ENCODE data around the gene COG5.

COG5 gene

DNA sequence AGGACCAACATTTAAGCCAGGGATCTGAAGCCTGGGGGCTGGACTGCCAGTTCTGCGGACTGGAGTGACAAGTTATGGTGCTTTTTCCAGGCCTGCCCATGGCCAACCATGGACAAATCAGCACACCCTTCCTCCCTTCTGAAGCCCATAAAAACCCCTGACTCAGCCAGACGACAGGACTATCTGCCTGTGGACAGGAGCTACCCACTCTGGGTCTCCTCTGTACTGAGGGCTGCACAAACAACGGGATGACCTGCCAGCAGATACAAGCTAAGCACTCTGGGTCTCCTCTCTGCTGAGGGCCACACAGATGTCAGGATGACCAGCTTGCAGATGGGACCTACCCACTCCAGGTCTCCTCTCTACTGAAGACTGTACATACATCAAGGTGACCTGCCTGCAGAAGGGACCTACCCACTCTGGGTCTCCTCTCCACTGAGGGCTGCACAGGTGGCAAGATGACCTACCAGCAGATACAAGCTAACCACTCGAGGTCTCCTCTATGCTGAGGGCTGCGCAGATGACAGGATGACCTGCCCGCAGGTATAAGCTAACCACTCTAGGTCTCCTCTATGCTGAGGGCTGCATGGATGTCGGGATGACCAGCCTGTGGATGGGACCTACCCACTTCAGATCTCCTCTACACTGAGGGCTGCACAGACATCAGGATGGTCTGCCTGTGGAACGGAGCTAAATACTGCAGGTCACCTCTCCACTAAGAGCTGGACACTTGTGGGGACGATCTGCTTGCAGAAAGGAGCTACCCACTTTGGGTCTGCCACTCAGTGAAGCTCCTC is 204.0 kb downstream of the COG5 start:
- TF ChIP-seq, protein P1, sequence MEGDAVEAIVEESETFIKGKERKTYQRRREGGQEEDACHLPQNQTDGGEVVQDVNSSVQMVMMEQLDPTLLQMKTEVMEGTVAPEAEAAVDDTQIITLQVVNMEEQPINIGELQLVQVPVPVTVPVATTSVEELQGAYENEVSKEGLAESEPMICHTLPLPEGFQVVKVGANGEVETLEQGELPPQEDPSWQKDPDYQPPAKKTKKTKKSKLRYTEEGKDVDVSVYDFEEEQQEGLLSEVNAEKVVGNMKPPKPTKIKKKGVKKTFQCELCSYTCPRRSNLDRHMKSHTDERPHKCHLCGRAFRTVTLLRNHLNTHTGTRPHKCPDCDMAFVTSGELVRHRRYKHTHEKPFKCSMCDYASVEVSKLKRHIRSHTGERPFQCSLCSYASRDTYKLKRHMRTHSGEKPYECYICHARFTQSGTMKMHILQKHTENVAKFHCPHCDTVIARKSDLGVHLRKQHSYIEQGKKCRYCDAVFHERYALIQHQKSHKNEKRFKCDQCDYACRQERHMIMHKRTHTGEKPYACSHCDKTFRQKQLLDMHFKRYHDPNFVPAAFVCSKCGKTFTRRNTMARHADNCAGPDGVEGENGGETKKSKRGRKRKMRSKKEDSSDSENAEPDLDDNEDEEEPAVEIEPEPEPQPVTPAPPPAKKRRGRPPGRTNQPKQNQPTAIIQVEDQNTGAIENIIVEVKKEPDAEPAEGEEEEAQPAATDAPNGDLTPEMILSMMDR (conservative IDR thresholded peaks at IDR 0.05; ENCODE audit: low read depth), result no peak

GRCh38 chr7:107355616-107356015 is 208.1 kb downstream of the COG5 start:
- no peak for DNase-seq (ENCODE audit: low spot score)
- TF ChIP-seq, protein P1 (conservative IDR thresholded peaks at IDR 0.05; ENCODE audit: low read depth), result no peak
- CTCF ChIA-PET, result interaction anchor here (0.7 kb wide), 1 partner anchor 106 kb away, joined by 3 read pairs; no protein-coding TSS in a partner anchor

More for the DNA sequence above, 204.0 kb downstream of the COG5 start:
- DNase-seq (ENCODE audit: low spot score), result no peak
- no peak overlapping the region for H3K27ac ChIP-seq
- ChIA-PET POLR2A (ENCODE audit: low non-redundant PET) (no interaction called here), CTCF (no interaction called here)

DNA sequence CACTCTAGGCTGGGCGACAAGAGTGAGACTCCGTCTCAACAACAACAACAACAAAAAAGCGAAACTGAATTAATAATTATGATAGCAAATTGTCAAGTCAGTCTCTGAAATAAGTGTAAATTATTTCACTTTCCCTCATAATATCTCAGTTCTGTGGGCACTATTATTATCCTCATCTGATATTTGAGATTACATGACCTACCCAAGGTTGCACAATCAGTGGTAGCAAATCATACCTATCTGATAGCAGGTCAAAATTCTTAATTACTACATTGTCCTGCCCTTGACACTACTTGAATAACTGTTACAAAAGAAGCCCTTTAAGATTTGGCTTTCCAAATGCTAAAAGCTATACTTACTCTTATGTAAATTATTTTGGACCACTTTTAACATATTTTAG is 209.1 kb downstream of the COG5 start:
- ChIA-PET CTCF (no interaction called here), POLR2A (ENCODE audit: low non-redundant PET) (no interaction called here)
- TF ChIP-seq, protein P1 (conservative IDR thresholded peaks at IDR 0.05; ENCODE audit: low read depth), result no peak
- no peak overlapping the region for H3K27ac ChIP-seq
- no peak for DNase-seq (ENCODE audit: low spot score)

More at GRCh38 chr7:107355616-107356015, 208.1 kb downstream of the COG5 start:
- no peak overlapping the region for H3K27ac ChIP-seq
- POLR2A ChIA-PET (ENCODE audit: low non-redundant PET), result no interaction called here

- DNase-seq (ENCODE audit: low spot score), result no peak
- ChIA-PET POLR2A (ENCODE audit: low non-redundant PET) (no interaction called here), CTCF (no interaction called here)
- H3K27ac ChIP-seq, result no peak overlapping the region
- TF ChIP-seq, protein P1 (conservative IDR thresholded peaks at IDR 0.05; ENCODE audit: low read depth), result no peak
These were observed 210.0 kb downstream of the COG5 start for GRCh38 chr7:107353701-107354100.

DNA sequence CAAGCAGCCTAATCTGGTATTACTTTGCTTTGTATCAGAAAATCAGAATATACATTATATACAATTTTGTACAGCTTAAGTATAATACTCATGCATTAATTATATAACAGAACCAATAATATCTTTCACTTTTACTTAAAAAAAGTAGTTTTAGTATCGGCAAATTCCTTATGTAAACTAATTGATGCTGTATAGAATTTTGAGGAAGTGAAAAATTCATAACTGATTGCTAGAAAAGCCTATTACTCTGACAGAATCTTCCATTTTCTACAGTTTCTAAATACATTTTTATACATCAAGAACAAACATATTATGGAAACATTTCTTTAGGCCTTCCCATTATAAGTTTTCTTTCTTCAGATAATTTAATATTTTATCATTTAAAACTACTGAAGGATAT is 217.8 kb downstream of the COG5 start:
- POLR2A ChIA-PET (ENCODE audit: low non-redundant PET), result no interaction called here
- TF ChIP-seq, protein P1 (conservative IDR thresholded peaks at IDR 0.05; ENCODE audit: low read depth), result no peak
- H3K27ac ChIP-seq, result no peak overlapping the region
- DNase-seq (ENCODE audit: low spot score), result no peak
- CTCF ChIA-PET, result interaction anchor here (0.6 kb wide), 1 partner anchor 288 kb away, joined by 3 read pairs; no protein-coding TSS in a partner anchor

DNA sequence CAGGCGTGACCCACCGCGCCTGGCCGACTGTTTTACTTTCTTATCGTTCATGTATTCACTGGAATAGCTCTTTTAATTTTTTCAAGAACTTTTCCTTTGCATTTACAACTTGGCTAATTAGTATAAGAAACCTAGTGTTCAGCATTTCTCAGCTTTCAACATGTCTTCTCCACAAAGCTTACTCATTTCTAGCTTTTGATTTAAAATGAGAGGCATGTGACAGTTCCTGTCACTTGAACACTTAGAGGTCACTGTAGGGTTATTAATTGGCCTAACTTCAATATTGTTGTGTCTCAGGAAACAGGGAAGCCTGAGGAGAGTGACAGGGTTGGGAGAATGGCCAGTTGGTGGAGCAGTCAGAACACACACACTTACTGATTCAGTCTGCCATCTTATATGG is 218.9 kb downstream of the COG5 start:
- no peak overlapping the region for H3K27ac ChIP-seq
- POLR2A ChIA-PET (ENCODE audit: low non-redundant PET), result interaction anchor here (0.7 kb wide), 1 partner anchor 71 kb away, joined by 3 read pairs; no protein-coding TSS in a partner anchor
- DNase-seq (ENCODE audit: low spot score), result no peak
- CTCF ChIA-PET, result interaction anchor here (1.1 kb wide), 1 partner anchor 12 kb away, joined by 3 read pairs; no protein-coding TSS in a partner anchor
- TF ChIP-seq, protein P1 (conservative IDR thresholded peaks at IDR 0.05; ENCODE audit: low read depth), result no peak
